K562 treated with DMSO at 1 percent for 12 hours (cell line): Measurements from ENCODE around the gene NKX6-2. TPM values are rescaled to one million over a fixed set of nuclear protein-coding genes. Genes with fewer than 3 reads are reported as not detected.

Source experiments
- total RNA-seq: library from RNA; unstranded; fragments of 300-600 nt; gene quantifications from 2 replicates; pipeline ENCODE4 v1.2.3, GENCODE V29; 2022; ENCODE audit not compliant: insufficient read depth

Gene NKX6-2
- 5.6 TPM in 1 of 2 replicates, not detected in the other for total RNA-seq

DNA sequence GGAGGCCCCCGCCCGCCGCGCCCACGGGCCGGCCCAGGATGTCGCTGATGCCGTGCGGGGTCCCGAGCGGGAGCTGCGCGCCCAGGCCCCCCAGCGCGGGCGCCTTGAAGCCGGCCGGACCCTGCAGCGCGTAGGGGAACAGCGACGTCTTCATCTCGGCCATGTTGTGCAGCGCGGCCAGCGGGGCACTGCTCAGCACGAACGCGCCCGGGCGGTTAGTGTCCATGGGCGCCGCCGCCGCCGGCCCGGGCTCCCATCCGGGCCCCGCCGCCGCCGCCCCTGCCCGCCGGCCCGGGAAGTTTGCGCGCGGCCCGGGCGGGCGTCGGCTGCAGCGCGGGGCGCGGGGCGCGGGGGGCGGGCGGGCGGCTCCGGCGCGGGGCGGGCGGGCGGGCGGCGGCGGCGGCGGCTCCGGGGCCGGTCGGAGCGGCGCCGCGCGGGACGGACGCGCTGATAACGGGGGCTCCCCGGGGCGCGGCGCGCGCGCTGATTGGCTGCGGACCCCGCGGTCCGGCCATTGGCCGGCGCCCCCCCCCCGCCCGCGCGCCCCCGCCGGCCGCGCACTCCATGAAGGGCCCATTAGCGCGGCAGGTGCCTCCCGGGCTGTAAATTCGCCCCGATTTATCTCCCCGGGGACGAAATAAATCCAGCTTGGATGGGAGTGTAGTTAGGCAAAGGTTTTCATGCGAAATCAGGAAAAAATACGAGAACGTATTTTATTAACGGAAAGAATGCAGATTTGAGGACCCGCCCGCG lies at the start of gene NKX6-2:
TSS of gene NKX6-2 (minus strand) at position 425 of the 753 bp plus-strand sequence. CDS start at position 226, 199 bp downstream.

Other genes starting within 250 kb of the NKX6-2 start
- gene INPP5A, start 248.4 kb downstream of the NKX6-2 start, total RNA-seq: 6.0 and 10.6 TPM in 2 replicates
- not detected in 2 replicates for gene CFAP46, start 156.4 kb upstream of the NKX6-2 start, total RNA-seq